ENCODE measurements around the gene SLC25A44.

Gene SLC25A44

DNA sequence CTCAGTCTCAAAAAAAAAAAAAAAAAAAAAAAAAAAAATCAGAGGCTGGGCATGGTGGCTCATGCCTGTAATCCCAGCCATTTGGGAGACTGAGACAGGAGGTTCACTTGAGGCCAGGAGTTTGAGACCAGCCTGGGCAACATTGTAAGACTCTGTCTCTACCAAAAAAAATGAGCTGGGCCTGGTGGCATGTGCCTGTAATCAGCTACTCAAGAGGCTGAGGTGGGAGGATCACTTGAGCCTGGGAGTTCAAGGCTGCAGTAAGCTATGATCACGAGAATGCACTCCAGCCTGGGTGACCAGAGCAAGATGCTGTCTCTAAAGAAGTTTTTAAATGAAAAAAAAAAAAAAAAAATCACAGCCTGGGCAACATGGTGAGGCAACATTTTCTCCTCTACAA lies 30.2 kb upstream of the SLC25A44 start:
- no peaks in the 10 kb centered on the region for H3K27me3 ChIP-seq (ENCODE audit: insufficient read depth, insufficient read length)
- no peaks in the 10 kb centered on the region for H3K36me3 ChIP-seq (ENCODE audit: insufficient read depth, insufficient read length, low read length)
- no peak overlapping the region for H3K9ac ChIP-seq (ENCODE audit: insufficient read length, low read depth)
- DNase-seq (ENCODE audit: low read depth, low spot score), result no peak
- TF ChIP-seq YY1 (IDR thresholded peaks at IDR 0.05; ENCODE audit: insufficient read depth, insufficient read length), result no peak
- no peak for TF ChIP-seq ZNF274 (IDR thresholded peaks at IDR 0.05; ENCODE audit: low read depth, low read length)
- no peak for TF ChIP-seq SUZ12 (IDR thresholded peaks at IDR 0.05; ENCODE audit: extremely low read depth, insufficient read depth, insufficient read length)
- no peak overlapping the region for H3K4me3 ChIP-seq (ENCODE audit: insufficient read length, low read depth)
- peaks cover 24% of the 10 kb centered on the region for H3K4me1 ChIP-seq (ENCODE audit: insufficient read depth, insufficient read length)
- H3K9me3 ChIP-seq (ENCODE audit: insufficient read depth, low read length), result 0 out of 2 replicates have a peak, but pooled peaks cover 5% of the 10 kb centered on the region

GRCh38 chr1:156164125-156164831 lies 29.6 kb upstream of the SLC25A44 start:
- no peaks in the 10 kb centered on the region for H3K27me3 ChIP-seq (ENCODE audit: insufficient read depth, insufficient read length)
- no peak overlapping the region for H3K4me3 ChIP-seq (ENCODE audit: insufficient read length, low read depth)
- H3K4me1 ChIP-seq (ENCODE audit: insufficient read depth, insufficient read length), result peaks cover 27% of the 10 kb centered on the region
- TF ChIP-seq YY1 (IDR thresholded peaks at IDR 0.05; ENCODE audit: insufficient read depth, insufficient read length) (no peak), SUZ12 (IDR thresholded peaks at IDR 0.05; ENCODE audit: extremely low read depth, insufficient read depth, insufficient read length) (no peak), ZNF274 (IDR thresholded peaks at IDR 0.05; ENCODE audit: low read depth, low read length) (no peak)
- H3K36me3 ChIP-seq (ENCODE audit: insufficient read depth, insufficient read length, low read length), result no peaks in the 10 kb centered on the region
- H3K9me3 ChIP-seq (ENCODE audit: insufficient read depth, low read length), result 0 out of 2 replicates have a peak, but pooled peaks cover 5% of the 10 kb centered on the region
- no peak overlapping the region for H3K9ac ChIP-seq (ENCODE audit: insufficient read length, low read depth)
- DNase-seq (ENCODE audit: low read depth, low spot score), result no peak

- TF ChIP-seq ZNF274 (IDR thresholded peaks at IDR 0.05; ENCODE audit: low read depth, low read length) (no peak), YY1 (IDR thresholded peaks at IDR 0.05; ENCODE audit: insufficient read depth, insufficient read length) (no peak), SUZ12 (IDR thresholded peaks at IDR 0.05; ENCODE audit: extremely low read depth, insufficient read depth, insufficient read length) (no peak)
- H3K36me3 ChIP-seq (ENCODE audit: insufficient read depth, insufficient read length, low read length), result no peaks in the 10 kb centered on the region
- H3K9ac ChIP-seq (ENCODE audit: insufficient read length, low read depth), result no peak overlapping the region
Observed at GRCh38 chr1:156165083-156165482, 28.8 kb upstream of the SLC25A44 start.

GRCh38 chr1:156167536-156167935 lies 26.4 kb upstream of the SLC25A44 start:
- no peak overlapping the region for H3K4me3 ChIP-seq (ENCODE audit: insufficient read length, low read depth)
- TF ChIP-seq ZNF274 (IDR thresholded peaks at IDR 0.05; ENCODE audit: low read depth, low read length) (no peak), YY1 (IDR thresholded peaks at IDR 0.05; ENCODE audit: insufficient read depth, insufficient read length) (no peak), SUZ12 (IDR thresholded peaks at IDR 0.05; ENCODE audit: extremely low read depth, insufficient read depth, insufficient read length) (no peak)
- no peaks in the 10 kb centered on the region for H3K36me3 ChIP-seq (ENCODE audit: insufficient read depth, insufficient read length, low read length)
- no peaks in the 10 kb centered on the region for H3K27me3 ChIP-seq (ENCODE audit: insufficient read depth, insufficient read length)
- no peak for DNase-seq (ENCODE audit: low read depth, low spot score)
- 0 out of 2 replicates have a peak, but pooled peaks cover 5% of the 10 kb centered on the region for H3K9me3 ChIP-seq (ENCODE audit: insufficient read depth, low read length)
- no peak overlapping the region for H3K9ac ChIP-seq (ENCODE audit: insufficient read length, low read depth)
- peaks cover 14% of the 10 kb centered on the region for H3K4me1 ChIP-seq (ENCODE audit: insufficient read depth, insufficient read length)

More at GRCh38 chr1:156165083-156165482, 28.8 kb upstream of the SLC25A44 start:
- Histone ChIP-seq H3K9me3 (ENCODE audit: insufficient read depth, low read length) (0 out of 2 replicates have a peak, but pooled peaks cover 5% of the 10 kb centered on the region), H3K4me3 (ENCODE audit: insufficient read length, low read depth) (no peak overlapping the region), H3K27me3 (ENCODE audit: insufficient read depth, insufficient read length) (no peaks in the 10 kb centered on the region), H3K4me1 (ENCODE audit: insufficient read depth, insufficient read length) (peaks cover 27% of the 10 kb centered on the region)
- DNase-seq (ENCODE audit: low read depth, low spot score), result no peak

- no peak for DNase-seq (ENCODE audit: low read depth, low spot score)
- Histone ChIP-seq H3K9me3 (ENCODE audit: insufficient read depth, low read length) (no peaks in the 10 kb centered on the region), H3K4me1 (ENCODE audit: insufficient read depth, insufficient read length) (peaks cover 31% of the 10 kb centered on the region), H3K27me3 (ENCODE audit: insufficient read depth, insufficient read length) (no peaks in the 10 kb centered on the region), H3K9ac (ENCODE audit: insufficient read length, low read depth) (no peak overlapping the region), H3K36me3 (ENCODE audit: insufficient read depth, insufficient read length, low read length) (no peaks in the 10 kb centered on the region), H3K4me3 (ENCODE audit: insufficient read length, low read depth) (no peak overlapping the region)
- no peak for TF ChIP-seq SUZ12 (IDR thresholded peaks at IDR 0.05; ENCODE audit: extremely low read depth, insufficient read depth, insufficient read length)
- no peak for TF ChIP-seq ZNF274 (IDR thresholded peaks at IDR 0.05; ENCODE audit: low read depth, low read length)
- no peak for TF ChIP-seq YY1 (IDR thresholded peaks at IDR 0.05; ENCODE audit: insufficient read depth, insufficient read length)
Observed at GRCh38 chr1:156172696-156173470, 21.0 kb upstream of the SLC25A44 start.

GRCh38 chr1:156176610-156177210 lies 17.2 kb upstream of the SLC25A44 start:
- Histone ChIP-seq H3K4me1 (ENCODE audit: insufficient read depth, insufficient read length) (peaks cover 36% of the 10 kb centered on the region), H3K36me3 (ENCODE audit: insufficient read depth, insufficient read length, low read length) (no peaks in the 10 kb centered on the region), H3K27me3 (ENCODE audit: insufficient read depth, insufficient read length) (no peaks in the 10 kb centered on the region), H3K9me3 (ENCODE audit: insufficient read depth, low read length) (no peaks in the 10 kb centered on the region), H3K4me3 (ENCODE audit: insufficient read length, low read depth) (no peak overlapping the region), H3K9ac (ENCODE audit: insufficient read length, low read depth) (peak overlapping the region; percentile 50)
- TF ChIP-seq SUZ12 (IDR thresholded peaks at IDR 0.05; ENCODE audit: extremely low read depth, insufficient read depth, insufficient read length) (no peak), YY1 (IDR thresholded peaks at IDR 0.05; ENCODE audit: insufficient read depth, insufficient read length) (no peak), ZNF274 (IDR thresholded peaks at IDR 0.05; ENCODE audit: low read depth, low read length) (no peak)
- no peak for DNase-seq (ENCODE audit: low read depth, low spot score)
